ENCODE results near the gene NTM. TPM values are rescaled to one million over a fixed set of nuclear protein-coding genes. Genes with fewer than 3 reads are reported as not detected.

The NTM gene
- total RNA-seq, 1 experiment from 2014 or later = 8.6 TPM

DNA sequence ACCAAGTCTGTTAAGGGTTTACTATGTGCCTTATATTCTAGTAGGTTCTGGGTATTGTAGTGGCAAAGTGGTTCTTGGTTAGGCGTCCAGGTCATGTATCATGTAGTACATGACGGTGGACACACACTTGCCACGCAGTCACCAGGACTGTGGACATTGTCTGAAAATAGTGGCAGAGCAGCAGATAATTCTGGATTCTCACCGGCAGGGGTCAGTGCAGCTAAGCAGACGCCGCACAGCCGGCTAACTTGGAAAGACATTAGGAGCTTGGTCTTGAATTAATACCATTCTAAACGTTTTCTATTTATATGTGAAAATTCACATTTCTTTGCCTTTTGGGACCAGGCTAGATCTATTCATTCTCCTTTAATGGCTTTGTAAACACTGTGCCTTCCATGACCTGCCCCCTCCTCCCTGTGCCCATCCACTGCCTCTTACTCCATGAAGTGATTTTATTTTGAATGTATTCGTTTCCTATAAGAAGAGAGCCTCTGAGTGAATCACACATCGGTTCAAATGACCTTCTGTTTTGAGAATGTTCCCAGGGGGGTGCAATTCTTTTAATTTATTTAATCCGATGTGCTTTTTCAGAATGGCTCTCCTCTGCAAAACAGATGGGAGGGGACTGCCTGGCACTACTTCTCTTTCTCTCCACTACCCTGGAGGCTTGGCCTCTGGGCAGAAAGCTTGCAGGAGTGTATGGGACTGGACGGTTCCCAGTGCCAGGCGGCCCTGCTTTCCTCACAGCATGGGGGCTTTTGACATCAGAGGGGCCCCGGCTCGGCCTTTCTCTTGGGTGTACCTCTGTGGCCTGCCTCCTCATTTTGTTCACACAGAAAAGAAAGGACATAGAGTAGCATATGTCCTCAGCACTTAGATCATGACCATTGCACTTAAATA lies 378.0 kb downstream of the NTM start:
- DNase-seq (ENCODE audit: low spot score) = peak; percentile 83
- H3K4me1 ChIP-seq (ENCODE audit: insufficient read depth, low read length, poor library complexity, severe bottlenecking) = peaks cover 25% of the 10 kb centered on the region
- H3K27ac ChIP-seq (ENCODE audit: low read depth, low read length, poor library complexity, severe bottlenecking) = peak overlapping the region; percentile 51
- no TSS peak for BruUV-seq (replicated peaks)
- H3K9me3 ChIP-seq (ENCODE audit: low read depth, low read length, poor library complexity, severe bottlenecking) = peaks cover 3% of the 10 kb centered on the region
- intact Hi-C loops (cut with micrococcal nuclease; ENCODE audit: unreplicated experiment) = loop anchor here (1.0 to 5.0 kb wide), 4 partner anchors 119 to 1194 kb away; no protein-coding TSS in a partner anchor
- H3K27me3 ChIP-seq (replicated peaks; ENCODE audit: insufficient read depth, low read depth, low read length, poor library complexity) = no peaks in the 10 kb centered on the region
- TF ChIP-seq EZH2 (IDR thresholded peaks at IDR 0.05; ENCODE audit: borderline replicate concordance, low read depth, low read length, poor library complexity, severe bottlenecking) = no peak
- TF ChIP-seq, protein P1, sequence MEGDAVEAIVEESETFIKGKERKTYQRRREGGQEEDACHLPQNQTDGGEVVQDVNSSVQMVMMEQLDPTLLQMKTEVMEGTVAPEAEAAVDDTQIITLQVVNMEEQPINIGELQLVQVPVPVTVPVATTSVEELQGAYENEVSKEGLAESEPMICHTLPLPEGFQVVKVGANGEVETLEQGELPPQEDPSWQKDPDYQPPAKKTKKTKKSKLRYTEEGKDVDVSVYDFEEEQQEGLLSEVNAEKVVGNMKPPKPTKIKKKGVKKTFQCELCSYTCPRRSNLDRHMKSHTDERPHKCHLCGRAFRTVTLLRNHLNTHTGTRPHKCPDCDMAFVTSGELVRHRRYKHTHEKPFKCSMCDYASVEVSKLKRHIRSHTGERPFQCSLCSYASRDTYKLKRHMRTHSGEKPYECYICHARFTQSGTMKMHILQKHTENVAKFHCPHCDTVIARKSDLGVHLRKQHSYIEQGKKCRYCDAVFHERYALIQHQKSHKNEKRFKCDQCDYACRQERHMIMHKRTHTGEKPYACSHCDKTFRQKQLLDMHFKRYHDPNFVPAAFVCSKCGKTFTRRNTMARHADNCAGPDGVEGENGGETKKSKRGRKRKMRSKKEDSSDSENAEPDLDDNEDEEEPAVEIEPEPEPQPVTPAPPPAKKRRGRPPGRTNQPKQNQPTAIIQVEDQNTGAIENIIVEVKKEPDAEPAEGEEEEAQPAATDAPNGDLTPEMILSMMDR (conservative IDR thresholded peaks at IDR 0.05; ENCODE audit: low read depth, low read length) = peak; percentile 93
- ChIA-PET POLR2A (ENCODE audit: low non-redundant PET) (no interaction called here), CTCF (interaction anchor here (0.5 to 1.8 kb wide), 10 partner anchors 11 to 1193 kb away, joined by 3 to 14 read pairs (median 3); no protein-coding TSS in a partner anchor)
- no peak overlapping the region for H3K4me3 ChIP-seq (ENCODE audit: low read depth, low read length, poor library complexity, severe bottlenecking)
- no peaks in the 10 kb centered on the region for H3K36me3 ChIP-seq (ENCODE audit: insufficient read depth, low read length, poor library complexity, severe bottlenecking)

DNA sequence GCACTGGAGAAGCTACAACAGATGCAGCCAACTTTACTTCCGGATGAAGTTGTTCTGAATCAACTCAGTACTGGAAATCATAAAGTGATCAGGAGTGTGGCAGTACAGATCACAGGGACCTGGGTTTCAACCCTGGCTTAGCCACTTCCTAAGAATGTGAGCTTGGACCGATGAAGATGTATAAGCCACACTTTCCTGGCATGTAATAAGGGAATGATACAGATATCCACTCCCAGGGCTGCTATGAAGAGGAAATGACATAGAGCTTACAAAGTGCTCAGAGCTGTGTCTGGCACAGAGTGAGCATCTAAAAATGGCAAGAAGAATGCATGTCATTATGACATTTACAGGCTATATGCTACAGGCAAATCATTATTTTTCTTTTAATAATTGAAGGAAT lies 378.7 kb downstream of the NTM start:
- Histone ChIP-seq H3K27me3 (replicated peaks; ENCODE audit: insufficient read depth, low read depth, low read length, poor library complexity) (no peaks in the 10 kb centered on the region), H3K36me3 (ENCODE audit: insufficient read depth, low read length, poor library complexity, severe bottlenecking) (no peaks in the 10 kb centered on the region), H3K27ac (ENCODE audit: low read depth, low read length, poor library complexity, severe bottlenecking) (peak overlapping the region; percentile 51), H3K4me1 (ENCODE audit: insufficient read depth, low read length, poor library complexity, severe bottlenecking) (peaks cover 25% of the 10 kb centered on the region), H3K9me3 (ENCODE audit: low read depth, low read length, poor library complexity, severe bottlenecking) (peaks cover 3% of the 10 kb centered on the region), H3K4me3 (ENCODE audit: low read depth, low read length, poor library complexity, severe bottlenecking) (no peak overlapping the region)
- BruUV-seq (replicated peaks) = no TSS peak
- ChIA-PET POLR2A (ENCODE audit: low non-redundant PET) (no interaction called here), CTCF (interaction anchor here (0.7 to 1.1 kb wide), 4 partner anchors 10 to 1192 kb away, joined by 3 to 4 read pairs (median 3); no protein-coding TSS in a partner anchor)
- DNase-seq (ENCODE audit: low spot score) = peak; percentile 61
- TF ChIP-seq, protein P1 (conservative IDR thresholded peaks at IDR 0.05; ENCODE audit: low read depth, low read length) = no peak
- no peak for TF ChIP-seq EZH2 (IDR thresholded peaks at IDR 0.05; ENCODE audit: borderline replicate concordance, low read depth, low read length, poor library complexity, severe bottlenecking)
- intact Hi-C loops (cut with micrococcal nuclease; ENCODE audit: unreplicated experiment) = loop anchor here (5.0 kb wide), 3 partner anchors 118 to 1193 kb away; no protein-coding TSS in a partner anchor

DNA sequence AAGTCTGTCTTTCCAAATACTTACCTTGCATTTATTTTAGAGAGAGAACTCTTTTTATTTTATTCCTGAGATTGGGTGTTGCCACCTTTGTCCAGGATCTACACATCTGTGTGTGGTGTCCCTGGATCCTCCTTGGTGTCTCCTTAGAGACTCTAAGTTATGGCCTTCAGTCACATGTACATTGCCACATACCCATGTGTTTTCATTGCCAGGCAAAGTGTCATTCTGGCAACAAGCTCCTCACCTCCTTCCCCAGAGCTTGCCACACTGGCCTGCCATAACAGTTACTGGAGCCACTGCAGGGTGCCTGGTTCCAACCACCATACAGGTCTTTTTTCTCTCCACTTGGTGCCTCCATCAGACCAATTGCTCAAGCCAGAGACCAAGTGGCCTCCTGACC lies 379.7 kb downstream of the NTM start:
- ChIA-PET CTCF (no interaction called here), POLR2A (ENCODE audit: low non-redundant PET) (no interaction called here)
- no peak for DNase-seq (ENCODE audit: low spot score)
- no peak overlapping the region for H3K27ac ChIP-seq (ENCODE audit: low read depth, low read length, poor library complexity, severe bottlenecking)
- BruUV-seq (replicated peaks) = no TSS peak
- H3K9me3 ChIP-seq (ENCODE audit: low read depth, low read length, poor library complexity, severe bottlenecking) = peaks cover 3% of the 10 kb centered on the region
- H3K36me3 ChIP-seq (ENCODE audit: insufficient read depth, low read length, poor library complexity, severe bottlenecking) = no peaks in the 10 kb centered on the region
- intact Hi-C loops (cut with micrococcal nuclease; ENCODE audit: unreplicated experiment) = no loop called here
- H3K4me1 ChIP-seq (ENCODE audit: insufficient read depth, low read length, poor library complexity, severe bottlenecking) = peaks cover 25% of the 10 kb centered on the region
- no peak overlapping the region for H3K4me3 ChIP-seq (ENCODE audit: low read depth, low read length, poor library complexity, severe bottlenecking)
- TF ChIP-seq, protein P1 (conservative IDR thresholded peaks at IDR 0.05; ENCODE audit: low read depth, low read length) = no peak
- no peak for TF ChIP-seq EZH2 (IDR thresholded peaks at IDR 0.05; ENCODE audit: borderline replicate concordance, low read depth, low read length, poor library complexity, severe bottlenecking)
- H3K27me3 ChIP-seq (replicated peaks; ENCODE audit: insufficient read depth, low read depth, low read length, poor library complexity) = no peaks in the 10 kb centered on the region
